Ascending aorta (tissue), 2 donors: Measurements from ENCODE around the gene CS. TPM values are rescaled to one million over a fixed set of nuclear protein-coding genes. Genes with fewer than 3 reads are reported as not detected.

Experiments used
- DNase-seq, 2 donors: peaks; one replicate each; pipeline ENCODE4 v3.0.0-alpha.2; 2019; ENCODE audit warnings: low spot score in 2 of 2
- H3K27ac ChIP-seq, 2 donors: fragments of 200-600 bp; sonication (generic); one replicate each; pipeline ENCODE4 v1.5.1; 2016 to 2017; ENCODE audit warnings: mild to moderate bottlenecking in 1 of 2
- H3K27me3 ChIP-seq: fragments of 200-600 bp; sonication (generic); one replicate; pipeline ENCODE4 v1.5.1; 2017
- H3K36me3 ChIP-seq, 2 donors: fragments of 200-600 bp; sonication (generic); one replicate each; pipeline ENCODE4 v1.5.1; 2016
- H3K4me1 ChIP-seq, 2 donors: fragments of 200-600 bp; sonication (generic); one replicate each; pipeline ENCODE4 v1.5.1; 2016 to 2017; ENCODE audit warnings: mild to moderate bottlenecking in 1 of 2
- H3K4me3 ChIP-seq, 2 donors: fragments of 200-600 bp; sonication (generic); one replicate each; pipeline ENCODE4 v1.5.1; 2016 to 2017; ENCODE audit warnings: mild to moderate bottlenecking in 1 of 2
- H3K9me3 ChIP-seq, 2 donors: fragments of 200-600 bp; sonication (generic); one replicate each; pipeline ENCODE4 v1.5.1; 2016
- CTCF ChIP-seq, 3 experiments: fragments of 200-600 bp in 2 of 3; fragments of 450-650 bp in 1 of 3; sonication (generic) in 2 of 3; IDR thresholded peaks; one replicate each; pipeline ENCODE4 v1.5.1; 2016 to 2019; ENCODE audit warnings: antibody characterized with exemption in 3 of 3, mild to moderate bottlenecking in 1 of 3, moderate library complexity in 1 of 3
- intact Hi-C: fragments of 100-400 bp; cut with DNase I; formaldehyde crosslinking; loops from one replicate; pipeline ENCODE4 v1.15.1; 2023
- total RNA-seq: library from RNA; depleted of rRNA; stranded (reverse); fragments of >200 nt; gene quantifications from one replicate; pipeline ENCODE4 v1.1.0, GENCODE V29; 2016

The CS gene
- total RNA-seq, 1 donor from 2014 or later, result 55.2 TPM

- no peak for DNase-seq
- no peaks in the 10 kb centered on the region for H3K27me3 ChIP-seq
- intact Hi-C loops, result no loop called here
- no peak overlapping the region for H3K27ac ChIP-seq
- no peaks in the 10 kb centered on the region for H3K9me3 ChIP-seq
- TF ChIP-seq CTCF (IDR thresholded peaks at IDR 0.05), result no peak
- H3K4me3 ChIP-seq, result no peak overlapping the region
- H3K4me1 ChIP-seq, result peaks cover 3 to 19% of the 10 kb centered on the region in 2 donors
- H3K36me3 ChIP-seq, result peaks cover 4 to 7% of the 10 kb centered on the region in 2 donors
These were observed 39.8 kb downstream of the CS start for GRCh38 chr12:56260380-56260779.

- DNase-seq, result no peak
- Histone ChIP-seq H3K4me3 (peak overlapping the region; percentile 69 to 89), H3K27me3 (no peaks in the 10 kb centered on the region), H3K27ac (peak overlapping the region; percentile 75 to 89), H3K36me3 (peaks cover 18 to 22% of the 10 kb centered on the region in 2 donors), H3K9me3 (no peaks in the 10 kb centered on the region), H3K4me1 (peaks cover 3 to 19% of the 10 kb centered on the region in 2 donors)
- intact Hi-C loops, result loop anchor here (1.0 to 2.0 kb wide), 3 partner anchors 8 to 70 kb away; partner anchors contain the start of genes NABP2 and SMARCC2
- TF ChIP-seq CTCF (IDR thresholded peaks at IDR 0.05), result no peak
These were observed 41.3 kb downstream of the CS start for GRCh38 chr12:56258820-56259183.

- intact Hi-C loops, result loop anchor here (1.0 to 2.0 kb wide), 3 partner anchors 9 to 69 kb away; partner anchors contain the start of genes NABP2 and SMARCC2
- H3K36me3 ChIP-seq, result peaks cover 23 to 27% of the 10 kb centered on the region in 2 donors
- H3K9me3 ChIP-seq, result no peaks in the 10 kb centered on the region
- TF ChIP-seq CTCF (IDR thresholded peaks at IDR 0.05), result peak; percentile 24 to 95 (median 33)
- H3K27me3 ChIP-seq, result no peaks in the 10 kb centered on the region
- H3K27ac ChIP-seq, result peak within 1 kb of the TSS; percentile 75 to 89
- peak within 1 kb of the TSS; percentile 69 to 89 for H3K4me3 ChIP-seq
- peak in 1 of 2 donors; percentile 82 for DNase-seq
- H3K4me1 ChIP-seq, result peaks cover 3 to 19% of the 10 kb centered on the region in 2 donors
These were observed 41.9 kb downstream of the CS start, which contains the start of gene ANKRD52 for GRCh38 chr12:56258068-56258819. ANKRD52 (minus strand) TSS chr12:56258384; CDS start chr12:56258269, 115 bp downstream.

- Histone ChIP-seq H3K36me3 (peaks cover 30 to 34% of the 10 kb centered on the region in 2 donors), H3K4me3 (peak overlapping the region; percentile 69 to 89), H3K27ac (peak overlapping the region; percentile 64 to 89), H3K27me3 (no peaks in the 10 kb centered on the region), H3K9me3 (no peaks in the 10 kb centered on the region), H3K4me1 (peaks cover 3 to 19% of the 10 kb centered on the region in 2 donors)
- no peak for TF ChIP-seq CTCF (IDR thresholded peaks at IDR 0.05)
- intact Hi-C loops, result loop anchor here (1.0 to 2.0 kb wide), 3 partner anchors 10 to 69 kb away; partner anchors contain the start of genes NABP2 and SMARCC2
- no peak for DNase-seq
These were observed 42.6 kb downstream of the CS start for GRCh38 chr12:56257491-56258067.

GRCh38 chr12:56257071-56257470 lies 43.1 kb downstream of the CS start:
- Histone ChIP-seq H3K27ac (peak overlapping the region; percentile 6 to 89), H3K4me1 (peaks cover 3 to 19% of the 10 kb centered on the region in 2 donors), H3K36me3 (peaks cover 35 to 39% of the 10 kb centered on the region in 2 donors), H3K27me3 (no peaks in the 10 kb centered on the region), H3K9me3 (no peaks in the 10 kb centered on the region), H3K4me3 (peak overlapping the region; percentile 69 to 89)
- intact Hi-C loops, result no loop called here
- no peak for TF ChIP-seq CTCF (IDR thresholded peaks at IDR 0.05)
- DNase-seq, result no peak
